ENCODE results near the gene POT1.

- TF ChIP-seq BHLHE40 (IDR thresholded peaks at IDR 0.05; ENCODE audit: borderline replicate concordance) (no peak), SUZ12 (IDR thresholded peaks at IDR 0.05) (no peak), ARNT (IDR thresholded peaks at IDR 0.05) (no peak), HDGF (IDR thresholded peaks at IDR 0.05; ENCODE audit: borderline replicate concordance) (no peak), FOXM1 (IDR thresholded peaks at IDR 0.05; ENCODE audit: borderline replicate concordance) (no peak), SP1 (IDR thresholded peaks at IDR 0.05) (no peak), PKNOX1 (IDR thresholded peaks at IDR 0.05) (no peak), CTBP1 (IDR thresholded peaks at IDR 0.05; ENCODE audit: borderline replicate concordance) (no peak), TARDBP (IDR thresholded peaks at IDR 0.05) (no peak), FOXK2 (IDR thresholded peaks at IDR 0.05) (no peak)
Observed at GRCh38 chr7:124776153-124776552, 153.5 kb downstream of the POT1 start.

All from HEK293T (cell line).